Activated B cell treated with CpG ODN at 0.5 μM for 24 hours (primary cell): ENCODE measurements around the gene SERINC2. TPM values are rescaled to one million over a fixed set of nuclear protein-coding genes. Genes with fewer than 3 reads are reported as not detected.

Source experiments
- ATAC-seq: fragments of 200-7000 bp; cut with Tn5 transposase; one replicate; pipeline ENCODE4 v1.10.0; 2021; ENCODE audit warnings: low read depth, mild to moderate bottlenecking, moderate library complexity
- CTCF ChIA-PET: fragments of 350-600 bp; sonication (Branson Sonifier 250); formaldehyde crosslinking; loops from one replicate; lab custom pipeline; 2021; ENCODE audit warnings: antibody characterized with exemption; lab: Charles Lee
- POLR2A ChIA-PET: fragments of 350-600 bp; sonication (Branson Sonifier 250); formaldehyde crosslinking; loops from one replicate; lab custom pipeline; 2021; ENCODE audit warnings: antibody characterized with exemption; lab: Charles Lee
- DNase-seq: peaks from one replicate; pipeline ENCODE4 v3.0.0; 2022
- H3K27ac Mint-ChIP-seq: one replicate; pipeline ENCODE4 v1.8.0; 2020; ENCODE audit warnings: mixed read lengths
- H3K27me3 Mint-ChIP-seq: one replicate; pipeline ENCODE4 v1.8.0; 2021; ENCODE audit warnings: mixed read lengths
- H3K36me3 Mint-ChIP-seq: one replicate; pipeline ENCODE4 v1.8.0; 2021; ENCODE audit warnings: low read depth, mixed read lengths
- H3K4me1 Mint-ChIP-seq: one replicate; pipeline ENCODE4 v1.8.0; 2021; ENCODE audit warnings: mixed read lengths
- H3K4me3 Mint-ChIP-seq: one replicate; pipeline ENCODE4 v1.8.0; 2020; ENCODE audit warnings: mild to moderate bottlenecking, mixed read lengths
- H3K9me3 Mint-ChIP-seq: one replicate; pipeline ENCODE4 v1.8.0; 2020; ENCODE audit warnings: mixed read lengths
- intact Hi-C: fragments of 100-400 bp; cut with micrococcal nuclease; formaldehyde crosslinking; loops from one replicate; pipeline ENCODE4 v1.15.1; 2024
- total RNA-seq: library from RNA; stranded (reverse); gene quantifications from 2 replicates; pipeline ENCODE4 v1.2.3, GENCODE V29; 2022
- TF ChIP-seq, protein P1 (sequence below): fragments of 200-600 bp; IDR thresholded peaks from one replicate; pipeline ENCODE4 v1.8.0; 2022; ENCODE audit warnings: antibody characterized with exemption, mild to moderate bottlenecking

Gene SERINC2
- total RNA-seq, 1 donor from 2014 or later: 0.11 TPM

DNA sequence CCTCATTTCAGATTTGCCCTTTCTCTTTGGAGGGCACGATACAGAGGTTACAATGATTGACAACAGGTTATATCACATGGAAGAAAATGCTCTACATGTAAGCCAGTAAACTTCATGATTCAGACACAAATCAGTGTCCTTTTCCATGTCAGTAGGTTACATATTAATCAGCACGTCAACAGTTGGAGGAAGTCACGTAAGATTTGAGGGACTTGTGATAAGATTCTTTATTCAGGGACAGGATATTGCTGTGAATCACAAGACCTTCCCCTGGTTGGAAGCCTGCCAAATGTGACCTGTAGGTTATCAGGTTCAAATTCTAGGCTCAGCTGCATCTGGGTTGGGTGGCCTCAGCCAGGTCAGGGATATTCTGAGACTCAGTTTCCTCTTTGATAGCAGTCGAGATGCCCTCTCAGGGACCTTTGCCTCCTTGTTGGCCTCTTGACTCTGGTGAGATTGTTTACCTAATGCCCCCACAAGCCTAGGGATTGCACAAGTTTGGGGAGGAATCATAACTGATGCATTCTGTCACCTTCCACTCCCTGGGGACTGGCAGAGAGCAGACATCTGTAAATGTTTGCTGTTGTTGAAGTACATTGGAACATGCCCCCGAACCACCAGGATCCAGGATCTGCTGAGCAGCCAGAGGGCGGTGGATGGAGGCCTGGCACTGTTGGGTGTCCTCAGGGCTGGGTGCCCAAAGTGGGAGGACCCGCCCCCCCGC, 31.9 kb downstream of the SERINC2 start:
- Mint-ChIP-seq H3K27me3 (no peaks in the 10 kb centered on the region), H3K9me3 (peaks cover 11% of the 10 kb centered on the region), H3K4me1 (peaks cover 14% of the 10 kb centered on the region), H3K4me3 (no peak overlapping the region), H3K36me3 (no peaks in the 10 kb centered on the region), H3K27ac (no peak overlapping the region)
- ATAC-seq (no peak), DNase-seq (no peak)
- POLR2A ChIA-PET: no interaction called here
- intact Hi-C loops: no loop called here
- TF ChIP-seq, protein P1, sequence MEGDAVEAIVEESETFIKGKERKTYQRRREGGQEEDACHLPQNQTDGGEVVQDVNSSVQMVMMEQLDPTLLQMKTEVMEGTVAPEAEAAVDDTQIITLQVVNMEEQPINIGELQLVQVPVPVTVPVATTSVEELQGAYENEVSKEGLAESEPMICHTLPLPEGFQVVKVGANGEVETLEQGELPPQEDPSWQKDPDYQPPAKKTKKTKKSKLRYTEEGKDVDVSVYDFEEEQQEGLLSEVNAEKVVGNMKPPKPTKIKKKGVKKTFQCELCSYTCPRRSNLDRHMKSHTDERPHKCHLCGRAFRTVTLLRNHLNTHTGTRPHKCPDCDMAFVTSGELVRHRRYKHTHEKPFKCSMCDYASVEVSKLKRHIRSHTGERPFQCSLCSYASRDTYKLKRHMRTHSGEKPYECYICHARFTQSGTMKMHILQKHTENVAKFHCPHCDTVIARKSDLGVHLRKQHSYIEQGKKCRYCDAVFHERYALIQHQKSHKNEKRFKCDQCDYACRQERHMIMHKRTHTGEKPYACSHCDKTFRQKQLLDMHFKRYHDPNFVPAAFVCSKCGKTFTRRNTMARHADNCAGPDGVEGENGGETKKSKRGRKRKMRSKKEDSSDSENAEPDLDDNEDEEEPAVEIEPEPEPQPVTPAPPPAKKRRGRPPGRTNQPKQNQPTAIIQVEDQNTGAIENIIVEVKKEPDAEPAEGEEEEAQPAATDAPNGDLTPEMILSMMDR: no peak
- CTCF ChIA-PET: no interaction called here

- no peak overlapping the region for H3K4me3 Mint-ChIP-seq
- H3K4me1 Mint-ChIP-seq: peaks cover 7% of the 10 kb centered on the region
- POLR2A ChIA-PET: no interaction called here
- no peaks in the 10 kb centered on the region for H3K36me3 Mint-ChIP-seq
- no peak overlapping the region for H3K27ac Mint-ChIP-seq
- CTCF ChIA-PET: no interaction called here
- H3K9me3 Mint-ChIP-seq: peaks cover 16% of the 10 kb centered on the region
- TF ChIP-seq, protein P1: no peak
- DNase-seq (no peak), ATAC-seq (no peak)
- intact Hi-C loops: no loop called here
- no peaks in the 10 kb centered on the region for H3K27me3 Mint-ChIP-seq
These were observed 32.9 kb downstream of the SERINC2 start for GRCh38 chr1:31445951-31446350.

DNA sequence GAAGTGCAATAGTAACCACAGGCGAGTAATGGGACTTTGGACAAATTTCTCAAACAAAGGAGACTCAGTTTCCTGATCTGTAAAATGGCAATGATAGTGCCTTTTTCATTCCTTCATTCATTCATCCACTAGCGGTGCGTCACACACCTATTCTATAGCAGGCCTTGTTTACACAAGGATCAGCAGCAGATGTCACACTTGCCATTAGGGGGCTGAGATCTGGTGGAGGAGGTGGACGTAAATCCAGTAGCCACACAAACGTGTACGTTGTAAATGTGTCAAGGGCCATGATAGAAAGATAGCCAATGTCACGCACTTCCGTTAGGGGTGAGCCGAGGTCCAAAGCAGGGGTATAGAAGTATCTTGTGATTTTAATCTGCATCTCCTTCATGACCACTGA, 34.2 kb downstream of the SERINC2 start:
- TF ChIP-seq, protein P1: no peak
- Mint-ChIP-seq H3K27ac (no peak overlapping the region), H3K4me1 (no peaks in the 10 kb centered on the region), H3K27me3 (peaks cover 4% of the 10 kb centered on the region), H3K4me3 (no peak overlapping the region), H3K9me3 (peaks cover 23% of the 10 kb centered on the region), H3K36me3 (no peaks in the 10 kb centered on the region)
- intact Hi-C loops: no loop called here
- ChIA-PET POLR2A (no interaction called here), CTCF (no interaction called here)
- no peak for ATAC-seq
- no peak for DNase-seq

DNA sequence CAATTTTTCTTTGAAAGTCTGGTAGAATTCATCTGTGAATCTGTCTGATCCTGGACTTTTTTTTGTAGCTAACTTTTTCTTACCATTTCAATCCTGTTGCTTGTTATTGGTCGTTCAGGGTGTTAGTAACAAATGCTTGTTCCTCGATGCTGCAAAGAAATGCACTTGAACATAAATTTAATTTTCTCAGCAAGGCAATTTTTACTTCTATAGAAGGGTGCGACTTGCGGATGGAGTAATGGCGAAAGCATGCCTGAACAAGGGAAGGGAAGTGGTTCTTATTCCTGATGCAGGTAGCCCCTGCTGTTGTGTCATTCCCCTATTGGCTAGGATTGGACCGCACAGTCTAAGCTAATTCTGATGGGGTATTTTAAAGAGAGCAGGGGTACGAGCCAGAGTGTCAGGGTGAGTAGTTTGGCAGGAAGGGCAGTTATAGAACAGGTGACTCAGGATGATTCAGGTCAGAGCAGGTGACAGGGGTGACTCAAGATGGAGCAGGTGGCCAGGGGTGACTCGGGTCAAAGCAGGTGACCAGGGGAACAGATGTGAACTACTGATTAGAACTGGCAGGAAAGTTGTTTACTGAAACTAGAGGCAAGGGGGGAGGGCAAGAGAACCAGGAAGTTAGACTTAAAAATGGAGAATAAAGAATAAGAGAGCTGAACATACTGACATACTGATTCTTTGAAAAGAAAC, 40.5 kb downstream of the SERINC2 start:
- peaks cover 8% of the 10 kb centered on the region for H3K27me3 Mint-ChIP-seq
- TF ChIP-seq, protein P1: no peak
- intact Hi-C loops: no loop called here
- H3K4me3 Mint-ChIP-seq: no peak overlapping the region
- ChIA-PET CTCF (no interaction called here), POLR2A (no interaction called here)
- ATAC-seq: no peak
- H3K36me3 Mint-ChIP-seq: peaks cover 3% of the 10 kb centered on the region
- H3K27ac Mint-ChIP-seq: no peak overlapping the region
- no peaks in the 10 kb centered on the region for H3K4me1 Mint-ChIP-seq
- no peak for DNase-seq
- H3K9me3 Mint-ChIP-seq: peaks cover 50% of the 10 kb centered on the region

- no peak for DNase-seq
- Mint-ChIP-seq H3K4me3 (no peak overlapping the region), H3K4me1 (no peaks in the 10 kb centered on the region), H3K36me3 (peaks cover 4% of the 10 kb centered on the region), H3K27ac (no peak overlapping the region), H3K27me3 (peaks cover 5% of the 10 kb centered on the region), H3K9me3 (peaks cover 46% of the 10 kb centered on the region)
- ATAC-seq: no peak
- intact Hi-C loops: no loop called here
- POLR2A ChIA-PET: no interaction called here
- TF ChIP-seq, protein P1: no peak
- CTCF ChIA-PET: no interaction called here
These were observed 45.4 kb downstream of the SERINC2 start for GRCh38 chr1:31458287-31458896.
